ENCODE measurements around the gene GPRASP1.
"Not testable (repeated sequence)": the region's sequence is repeated elsewhere in the genome, so short reads cannot be mapped to it uniquely, and the experiment has no call there.

The GPRASP1 gene, protein sequence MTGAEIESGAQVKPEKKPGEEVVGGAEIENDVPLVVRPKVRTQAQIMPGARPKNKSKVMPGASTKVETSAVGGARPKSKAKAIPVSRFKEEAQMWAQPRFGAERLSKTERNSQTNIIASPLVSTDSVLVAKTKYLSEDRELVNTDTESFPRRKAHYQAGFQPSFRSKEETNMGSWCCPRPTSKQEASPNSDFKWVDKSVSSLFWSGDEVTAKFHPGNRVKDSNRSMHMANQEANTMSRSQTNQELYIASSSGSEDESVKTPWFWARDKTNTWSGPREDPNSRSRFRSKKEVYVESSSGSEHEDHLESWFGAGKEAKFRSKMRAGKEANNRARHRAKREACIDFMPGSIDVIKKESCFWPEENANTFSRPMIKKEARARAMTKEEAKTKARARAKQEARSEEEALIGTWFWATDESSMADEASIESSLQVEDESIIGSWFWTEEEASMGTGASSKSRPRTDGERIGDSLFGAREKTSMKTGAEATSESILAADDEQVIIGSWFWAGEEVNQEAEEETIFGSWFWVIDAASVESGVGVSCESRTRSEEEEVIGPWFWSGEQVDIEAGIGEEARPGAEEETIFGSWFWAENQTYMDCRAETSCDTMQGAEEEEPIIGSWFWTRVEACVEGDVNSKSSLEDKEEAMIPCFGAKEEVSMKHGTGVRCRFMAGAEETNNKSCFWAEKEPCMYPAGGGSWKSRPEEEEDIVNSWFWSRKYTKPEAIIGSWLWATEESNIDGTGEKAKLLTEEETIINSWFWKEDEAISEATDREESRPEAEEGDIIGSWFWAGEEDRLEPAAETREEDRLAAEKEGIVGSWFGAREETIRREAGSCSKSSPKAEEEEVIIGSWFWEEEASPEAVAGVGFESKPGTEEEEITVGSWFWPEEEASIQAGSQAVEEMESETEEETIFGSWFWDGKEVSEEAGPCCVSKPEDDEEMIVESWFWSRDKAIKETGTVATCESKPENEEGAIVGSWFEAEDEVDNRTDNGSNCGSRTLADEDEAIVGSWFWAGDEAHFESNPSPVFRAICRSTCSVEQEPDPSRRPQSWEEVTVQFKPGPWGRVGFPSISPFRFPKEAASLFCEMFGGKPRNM (N-terminal part only)

DNA sequence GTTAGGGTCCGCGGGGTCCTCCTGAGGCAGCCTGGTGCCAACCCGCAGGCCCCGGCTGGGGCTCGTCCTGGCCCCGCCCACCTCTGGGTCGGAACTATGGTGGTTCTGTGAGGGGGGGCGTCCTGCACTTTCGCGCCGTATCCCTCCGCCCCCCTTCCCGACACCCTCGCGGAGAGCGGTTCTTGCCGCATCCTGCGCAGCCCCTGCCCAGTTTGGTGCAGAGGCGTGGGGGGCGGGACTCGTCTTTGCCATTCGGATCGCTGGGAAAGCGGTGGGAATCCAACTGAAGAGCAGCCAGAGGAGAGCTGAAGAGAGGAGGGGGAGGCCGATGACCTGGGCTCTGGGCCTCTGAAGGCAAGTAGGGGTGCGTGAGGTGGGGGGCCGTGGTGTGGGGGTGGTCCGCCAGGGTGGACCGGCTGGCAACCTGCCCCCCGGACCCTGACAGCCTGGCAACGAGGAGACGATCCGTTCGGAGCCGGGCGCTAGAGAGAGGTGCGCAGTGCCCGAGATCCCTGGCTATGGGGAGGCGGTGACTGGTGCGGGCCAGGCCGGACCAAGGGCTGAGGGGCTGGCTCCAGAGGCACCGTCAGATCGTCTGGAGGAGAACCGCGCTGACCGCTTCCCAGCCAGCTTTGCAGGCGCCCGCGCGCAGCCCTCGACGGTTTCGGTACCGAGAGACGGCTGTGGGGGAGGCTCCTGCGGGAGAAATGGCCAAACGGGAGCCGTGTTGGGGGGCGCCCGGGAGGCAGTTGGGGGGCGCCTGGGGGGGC, at the start of gene GPRASP1:
GPRASP1 (plus strand) TSS at position 242 of the 770 bp plus-strand sequence. CDS start 2,431 bp downstream, outside the sequence.
- DNase-seq: peak; percentile 79

DNA sequence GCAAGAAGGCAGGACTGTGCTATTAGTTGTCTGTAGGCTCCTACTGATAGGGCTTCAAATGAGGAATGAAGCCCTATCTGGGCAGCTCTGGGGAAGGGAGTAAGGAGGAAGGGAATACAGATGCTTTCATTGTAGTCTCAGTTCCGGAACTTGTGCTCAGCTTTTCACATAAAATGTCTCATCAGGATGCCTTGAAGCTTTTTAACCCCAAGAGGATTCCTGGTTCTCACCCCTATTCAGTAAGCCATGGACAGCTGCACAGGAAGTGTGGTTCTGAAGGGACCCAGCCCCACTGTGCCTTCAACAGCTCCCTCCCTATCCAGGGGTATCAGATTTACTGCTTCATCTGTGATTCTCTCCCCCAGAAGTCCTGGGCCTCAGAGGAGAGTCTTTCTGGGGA, 47.0 kb upstream of the GPRASP1 start:
- DNase-seq: no peak

DNA sequence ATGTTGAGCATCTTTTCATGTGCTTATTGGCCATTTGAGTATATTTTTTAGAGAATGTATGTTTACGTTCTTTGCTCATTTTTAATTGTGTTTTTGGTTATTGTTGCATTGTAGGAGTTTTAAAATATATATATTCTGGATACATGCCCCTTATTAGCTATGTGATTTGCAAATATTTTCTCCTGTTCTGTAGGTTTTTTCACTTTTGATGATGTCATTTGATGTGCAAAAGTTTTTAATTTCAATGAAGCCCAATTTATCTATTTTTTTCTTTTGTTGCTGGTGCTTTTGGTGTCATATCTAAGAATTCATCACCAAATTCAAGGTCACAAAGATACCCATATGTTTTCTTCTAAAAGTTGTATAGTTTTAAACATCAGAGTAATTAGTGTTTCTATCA, 45.2 kb upstream of the GPRASP1 start:
- DNase-seq: no peak

DNA sequence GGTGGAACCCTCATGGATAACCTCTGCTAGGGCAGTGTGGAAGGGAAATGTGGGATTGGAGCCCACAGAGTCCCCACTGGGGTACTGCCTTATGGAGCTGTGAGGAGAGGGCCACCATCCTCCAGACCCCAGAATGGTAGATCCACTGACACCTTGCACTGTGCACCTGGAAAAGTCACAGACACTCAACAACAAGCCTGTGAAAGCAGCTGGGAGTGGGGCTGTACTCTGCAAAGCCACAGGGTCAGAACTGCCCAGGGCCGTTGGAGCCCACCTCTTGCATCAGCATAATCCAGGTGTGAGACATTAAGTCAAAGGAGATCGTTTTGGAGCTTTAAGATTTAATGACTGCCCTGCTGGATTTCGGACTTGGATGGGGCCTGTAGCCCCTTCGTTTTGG, 40.4 kb upstream of the GPRASP1 start:
- no peak for DNase-seq

DNA sequence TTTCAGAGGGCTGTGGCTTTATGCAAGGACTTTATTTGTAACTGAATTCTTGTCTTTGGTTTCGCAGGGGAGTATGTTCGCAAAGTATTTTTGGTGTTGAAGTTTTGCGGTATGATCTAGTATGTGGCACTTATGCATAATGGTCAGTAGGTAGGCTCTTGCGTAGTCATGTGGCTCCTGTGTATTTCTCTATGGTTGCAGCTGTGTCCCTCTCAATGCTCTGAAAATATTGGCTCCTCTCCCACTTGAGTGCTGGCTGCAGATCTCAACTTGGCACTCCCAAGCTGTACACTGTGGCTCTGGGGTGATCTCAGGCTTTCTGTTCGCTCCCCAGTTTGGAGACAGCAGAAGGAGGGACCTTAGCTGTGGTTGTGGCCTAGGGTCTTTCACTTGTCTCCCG, 27.2 kb upstream of the GPRASP1 start:
- DNase-seq: no peak

DNA sequence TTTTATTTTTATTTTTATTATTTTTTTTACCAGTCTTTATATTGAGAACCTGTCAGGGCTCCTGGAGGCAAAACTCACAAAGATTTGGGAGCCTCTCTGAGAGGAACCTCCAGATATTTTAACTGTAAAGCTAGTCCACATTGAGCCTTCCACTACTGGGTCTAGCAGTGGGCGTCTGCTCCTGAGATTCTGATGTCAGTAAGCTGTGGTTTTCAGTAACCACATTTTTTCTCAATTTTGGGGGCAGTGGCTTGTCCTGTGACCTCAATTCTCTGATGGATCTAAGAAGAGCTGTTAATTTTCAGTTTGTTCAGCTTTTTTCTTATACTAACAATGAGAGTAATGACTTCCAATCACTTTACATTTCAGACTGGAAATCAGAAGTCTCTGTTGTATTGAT, 23.6 kb upstream of the GPRASP1 start:
- no peak for DNase-seq

DNA sequence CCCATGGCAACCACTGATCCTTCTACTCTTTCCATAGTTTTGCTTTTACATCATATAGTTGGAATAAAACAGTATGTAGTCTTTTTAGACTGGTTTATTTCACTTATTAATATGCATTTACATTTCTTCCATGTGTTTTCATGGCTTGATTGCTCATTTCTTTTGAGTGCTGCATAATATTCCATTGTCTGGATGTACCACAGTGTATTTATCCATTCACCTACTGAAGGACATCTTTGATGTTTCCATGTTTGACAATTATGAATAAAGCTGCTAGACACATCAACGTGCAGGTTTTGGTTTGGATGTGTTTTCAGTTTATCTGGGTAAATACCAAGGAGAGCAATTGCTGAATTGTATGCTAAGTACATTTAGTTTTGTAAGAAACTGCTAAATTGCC, 13.7 kb upstream of the GPRASP1 start:
- no peak for DNase-seq

DNA sequence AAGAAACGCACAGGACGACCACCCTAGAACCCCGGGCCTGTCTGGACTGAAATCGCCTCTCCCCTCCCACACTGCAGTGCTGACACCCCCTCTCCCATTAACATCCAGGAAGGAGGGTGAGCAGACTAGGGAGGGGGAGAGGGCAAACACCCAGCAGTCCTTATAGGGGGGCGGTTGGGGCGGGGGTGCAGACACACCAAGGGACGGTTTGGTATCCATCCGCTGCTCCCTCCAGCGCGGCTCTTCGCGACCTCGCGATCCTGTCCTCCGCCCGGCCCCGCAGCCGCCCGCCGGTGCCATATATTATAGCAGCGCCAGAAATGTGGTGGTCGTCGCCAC, 411 bp upstream of the GPRASP1 start:
- no peak for DNase-seq

DNA sequence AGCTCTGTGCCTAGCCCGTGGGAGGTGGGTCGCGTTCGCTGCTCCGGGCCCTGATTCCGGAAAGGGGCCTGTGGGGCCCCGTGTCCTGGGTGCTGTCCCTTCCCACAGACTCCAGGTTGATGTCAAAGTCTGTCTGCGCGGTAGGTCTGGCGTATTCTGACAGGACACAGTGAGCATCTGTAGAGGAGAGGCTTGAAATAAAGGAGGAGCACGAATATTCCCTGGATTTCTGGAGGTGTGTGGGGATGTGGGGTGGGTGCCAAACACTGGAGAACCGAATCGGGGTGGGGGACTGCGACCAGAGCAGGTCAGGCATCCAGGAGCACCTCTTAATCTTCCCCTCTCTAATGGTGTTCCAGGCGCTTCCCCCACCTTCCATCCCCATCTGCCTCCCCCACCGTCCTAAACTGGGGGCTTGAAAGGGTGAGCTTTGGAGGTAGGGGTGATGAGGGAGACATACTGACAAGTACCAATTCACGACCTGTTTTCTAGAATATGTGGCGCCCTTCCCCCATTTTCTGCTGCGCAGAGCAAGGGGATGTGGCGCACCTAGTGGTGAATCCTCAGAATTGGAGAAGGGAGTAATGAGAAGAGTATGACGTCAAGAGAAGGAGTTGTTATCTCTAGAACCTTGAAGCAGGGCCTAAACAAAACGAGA, 877 bp downstream of the GPRASP1 start:
- DNase-seq: peak; percentile 73

DNA sequence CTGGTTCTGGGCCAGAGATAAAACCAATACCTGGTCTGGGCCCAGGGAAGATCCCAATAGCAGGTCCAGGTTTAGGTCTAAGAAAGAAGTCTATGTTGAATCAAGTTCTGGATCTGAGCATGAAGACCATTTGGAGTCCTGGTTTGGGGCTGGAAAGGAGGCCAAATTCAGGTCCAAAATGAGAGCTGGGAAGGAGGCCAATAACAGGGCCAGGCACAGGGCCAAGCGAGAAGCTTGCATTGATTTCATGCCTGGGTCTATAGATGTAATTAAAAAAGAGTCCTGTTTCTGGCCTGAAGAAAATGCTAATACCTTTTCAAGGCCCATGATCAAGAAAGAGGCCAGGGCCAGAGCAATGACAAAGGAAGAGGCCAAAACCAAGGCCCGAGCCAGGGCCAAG, 3.4 kb downstream of the GPRASP1 start:
- DNase-seq: no peak

DNA sequence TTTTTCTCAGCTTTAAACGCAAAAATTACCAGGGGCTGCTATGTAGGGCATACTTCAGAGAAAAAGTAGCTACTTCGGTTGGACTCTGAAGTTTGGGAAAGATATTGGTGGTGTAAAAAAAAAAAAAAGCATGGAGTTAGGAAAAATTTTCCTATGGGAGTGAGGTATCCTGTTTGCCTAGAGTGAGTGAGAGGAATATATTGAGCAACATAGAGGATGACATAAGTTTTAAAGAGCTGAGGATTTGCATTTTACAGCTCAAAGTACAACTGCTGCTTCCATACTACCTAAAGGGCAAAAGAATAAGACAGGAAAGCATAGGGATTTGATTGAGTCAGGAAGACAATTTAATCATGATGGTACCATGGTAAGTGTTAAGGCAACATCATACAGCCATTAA, 7.3 kb downstream of the GPRASP1 start:
- no peak for DNase-seq

DNA sequence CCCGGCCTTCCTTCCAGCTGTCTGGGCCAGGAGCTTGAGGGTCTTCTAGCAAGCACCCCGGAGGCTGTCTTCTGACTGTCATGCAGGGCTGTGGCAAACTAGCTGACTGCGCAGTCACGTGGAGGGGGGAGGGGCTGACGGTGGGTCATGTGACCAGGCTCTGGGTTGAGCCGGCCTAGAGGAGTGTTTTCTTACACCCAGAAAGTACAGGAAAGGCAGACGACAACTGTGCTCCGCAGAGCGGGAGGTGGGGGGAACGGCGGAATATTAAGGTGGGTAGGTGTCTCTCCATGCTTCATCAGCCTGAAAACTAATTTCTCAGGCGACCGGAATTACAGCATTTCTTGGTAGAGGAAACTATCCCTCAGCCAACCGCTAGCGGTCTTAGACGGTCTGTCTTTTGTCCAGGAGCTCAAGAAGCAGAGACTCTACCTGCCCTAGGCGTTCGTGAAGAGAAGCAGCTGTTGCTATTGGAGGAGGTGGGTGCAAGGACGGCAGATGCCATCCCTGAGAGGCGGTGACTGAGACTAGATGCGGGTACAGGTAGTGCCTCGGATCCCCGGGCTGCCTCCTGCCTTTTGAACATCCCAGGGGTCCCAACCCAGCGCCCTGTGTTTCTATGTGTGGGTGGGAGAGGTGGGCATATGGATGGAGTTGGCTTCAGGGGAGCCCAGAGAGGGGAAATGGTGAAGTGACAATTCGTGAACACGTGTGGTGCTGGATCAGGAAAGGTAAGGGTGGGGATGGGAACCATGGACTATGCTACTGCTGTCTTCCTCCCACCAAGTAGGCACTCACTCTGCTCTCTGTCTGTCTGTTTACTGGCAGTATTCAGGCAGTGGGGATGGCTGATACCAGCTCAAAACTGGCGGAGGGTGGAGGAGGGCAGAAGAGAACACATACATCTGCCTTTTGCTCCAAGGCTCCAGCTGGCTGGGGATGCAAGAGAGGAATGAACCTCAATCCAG, 8.8 kb downstream of the GPRASP1 start:
- peak; percentile 86 for DNase-seq

DNA sequence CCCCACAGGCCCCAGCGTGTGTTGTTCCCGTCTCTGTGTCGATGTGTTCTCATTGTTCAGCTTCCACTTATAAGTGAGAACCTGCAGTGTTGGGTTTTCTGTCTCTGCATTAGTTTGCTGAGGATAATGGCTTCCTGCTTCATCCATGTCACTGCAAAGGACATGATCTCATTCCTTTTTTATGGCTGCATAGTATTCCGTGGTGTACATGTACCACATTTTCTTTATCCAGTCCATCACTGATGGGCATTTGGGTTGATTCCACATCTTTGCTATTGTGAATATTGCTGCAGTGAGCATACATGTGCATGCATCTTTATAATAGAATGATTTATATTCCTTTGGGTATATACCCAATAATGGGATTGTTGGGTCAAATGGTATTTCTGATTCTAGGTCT, 12.5 kb downstream of the GPRASP1 start:
- not testable (repeated sequence) for DNase-seq

DNA sequence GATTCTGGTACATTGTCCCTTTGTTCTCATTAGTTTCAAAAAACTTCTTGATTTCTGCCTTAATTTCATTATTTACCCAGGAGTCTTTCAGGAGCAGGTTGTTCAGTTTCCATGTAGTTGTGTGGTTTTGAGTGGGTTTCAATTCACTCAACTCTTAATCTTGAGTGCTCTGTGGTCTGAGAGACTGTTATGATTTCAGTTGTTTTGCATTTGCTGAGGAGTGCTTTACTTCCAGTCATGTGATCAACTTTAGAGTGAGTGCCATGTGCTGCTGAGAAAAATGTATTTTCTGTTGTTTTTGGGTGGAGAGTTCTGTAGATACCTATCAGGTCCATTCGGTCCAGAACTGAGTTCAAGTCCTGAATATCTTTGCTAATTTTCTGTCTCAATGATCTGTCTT, 15.8 kb downstream of the GPRASP1 start:
- DNase-seq: not testable (repeated sequence)

DNA sequence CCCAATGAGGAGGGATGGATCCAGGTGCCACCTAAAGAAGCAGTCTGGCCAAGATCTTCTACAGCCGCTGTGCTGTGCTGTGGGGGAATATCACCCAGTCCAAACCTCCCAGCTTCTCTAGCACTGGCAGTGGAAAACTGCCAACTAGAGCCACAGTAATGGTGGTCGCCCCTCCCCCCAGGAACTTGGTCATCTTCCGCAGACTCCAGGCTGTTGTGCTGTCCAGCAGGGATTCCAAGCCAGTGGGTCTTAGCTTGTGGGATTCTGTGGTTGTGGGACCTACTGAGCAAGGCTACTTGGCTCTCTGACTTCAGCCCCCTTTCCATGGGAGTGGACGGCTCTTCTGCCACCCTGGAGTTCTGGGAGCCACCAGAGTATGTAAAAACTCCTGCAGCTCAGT, 18.2 kb downstream of the GPRASP1 start:
- no peak for DNase-seq

DNA sequence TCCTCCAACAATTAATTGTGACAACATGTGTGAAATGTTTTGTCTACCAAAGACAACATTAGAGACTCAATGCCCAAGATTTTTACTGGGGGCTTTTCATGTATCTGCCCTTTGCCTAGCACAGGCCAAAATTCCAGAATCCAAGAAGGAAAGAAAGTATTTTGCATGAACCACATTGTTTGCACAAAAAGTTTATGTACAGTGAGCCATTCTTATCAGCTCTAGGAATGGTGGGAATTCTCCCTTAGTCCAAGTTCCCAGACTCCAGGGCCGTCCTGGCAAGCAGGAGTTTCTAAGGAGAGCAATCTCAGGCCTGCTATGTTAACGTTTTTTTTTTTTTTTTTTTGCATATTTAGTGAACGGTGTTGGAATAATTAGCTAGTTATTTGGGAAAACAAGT, 21.6 kb downstream of the GPRASP1 start:
- DNase-seq: no peak

DNA sequence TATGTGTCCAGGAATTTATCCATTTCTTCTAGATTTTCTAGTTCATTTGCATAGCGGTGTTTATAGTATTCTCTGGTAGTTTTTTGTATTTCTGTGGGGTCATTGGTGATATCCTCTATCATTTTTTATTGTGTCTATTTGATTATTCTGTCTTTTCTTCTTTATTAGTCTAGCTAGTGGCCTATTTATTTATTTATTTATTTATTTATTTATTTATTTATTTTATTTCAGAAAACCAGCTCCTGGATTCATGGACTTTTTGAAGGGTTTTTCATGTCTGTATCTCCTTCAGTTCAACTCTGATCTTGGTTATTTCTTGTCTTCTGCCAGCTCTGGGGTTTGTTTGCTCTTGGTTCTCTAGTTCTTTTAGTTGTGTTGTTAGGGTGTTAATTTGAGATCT, 26.2 kb downstream of the GPRASP1 start:
- DNase-seq: not testable (repeated sequence)

DNA sequence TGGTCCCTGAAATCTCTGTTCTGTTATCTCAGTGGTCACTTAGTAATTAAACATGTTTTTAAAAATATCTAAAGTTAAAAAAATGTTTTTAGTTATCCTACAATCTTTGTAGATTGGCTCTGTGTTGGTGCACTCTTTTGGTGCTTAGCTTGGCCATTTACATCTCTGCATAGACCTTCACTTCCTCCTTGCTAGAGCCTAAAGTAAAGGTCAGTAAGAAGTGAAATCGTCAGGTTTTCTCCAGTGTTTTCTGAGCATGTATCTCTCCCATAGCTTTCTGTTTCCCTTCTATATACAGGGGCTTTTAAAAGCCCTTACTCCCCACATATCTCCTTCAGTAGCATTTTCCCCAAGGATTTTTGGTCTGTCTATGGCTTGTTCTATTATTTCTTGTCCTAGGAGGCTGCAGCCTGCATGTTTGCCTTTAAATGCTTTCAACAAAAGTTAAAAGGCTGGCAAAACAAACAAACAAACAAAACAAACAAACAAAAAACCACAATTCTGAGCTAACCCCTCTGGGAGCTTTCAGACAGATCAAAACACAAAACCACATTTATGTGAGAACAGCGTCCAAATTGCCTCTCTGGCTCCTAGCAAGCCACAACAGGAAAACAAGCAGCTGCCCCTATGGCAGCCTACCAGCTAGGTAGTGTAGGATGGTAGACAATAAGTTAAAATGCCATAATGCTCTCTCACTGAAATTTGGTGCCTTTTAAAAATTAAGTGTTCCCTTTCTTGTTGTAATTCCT, 33.7 kb downstream of the GPRASP1 start:
- no peak for DNase-seq

DNA sequence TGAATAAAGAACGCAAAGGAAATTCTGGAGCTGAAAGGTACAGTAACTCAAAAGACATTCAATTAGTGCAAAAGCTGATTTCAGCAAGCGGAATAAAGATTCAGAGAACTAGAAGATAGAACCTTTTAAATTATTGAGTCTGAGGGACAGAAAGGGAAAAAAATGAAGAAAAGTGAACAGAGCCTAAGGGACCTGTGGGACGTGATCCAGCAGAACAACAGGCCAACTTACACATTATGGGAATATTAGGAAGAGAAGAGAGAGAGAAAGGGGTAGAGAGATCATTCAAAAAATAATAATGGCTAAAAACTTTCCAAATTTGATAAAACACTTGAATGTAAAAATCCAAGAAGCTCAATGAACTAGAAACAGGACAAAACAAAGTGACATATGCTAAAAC, 43.5 kb downstream of the GPRASP1 start:
- no peak for DNase-seq

DNA sequence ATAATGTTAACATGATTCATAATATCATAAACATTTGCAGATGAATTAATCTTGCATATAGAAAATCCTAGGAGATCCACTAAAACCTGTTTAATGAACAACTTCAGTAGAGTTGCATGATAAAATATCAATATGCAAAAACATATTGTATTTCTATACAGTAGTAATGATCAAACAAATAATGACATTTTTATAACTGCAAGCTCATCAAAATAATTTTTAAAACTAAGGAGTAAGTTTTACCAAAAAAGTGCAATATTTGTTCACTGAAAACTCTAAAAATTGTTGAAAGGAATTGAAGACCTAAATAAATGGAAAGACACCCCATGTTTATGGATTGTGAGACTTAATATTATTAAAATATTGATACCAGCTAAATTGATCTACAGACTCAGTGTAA, 45.0 kb downstream of the GPRASP1 start:
- DNase-seq: no peak
